DND-41 (cell line): ENCODE data around the gene RPTN.

Source experiments
- ATAC-seq: fragments of 200-7000 bp; cut with Tn5 transposase; 3 replicates; pipeline ENCODE4 v1.9.1; 2021; ENCODE audit warnings: low read depth; ENCODE audit not compliant: insufficient read depth
- DNase-seq: peaks from one replicate; pipeline ENCODE4 v3.0.0-alpha.2; 2020
- H2AFZ ChIP-seq: 2 replicates; pipeline ENCODE4 v1.6.0; 2012; ENCODE audit warnings: low read depth, low read length
- H3K27ac ChIP-seq: 2 replicates; pipeline ENCODE4 v1.5.1; 2012; ENCODE audit warnings: low read length, inconsistent platforms
- H3K27me3 ChIP-seq: fragments of 200-600 bp; sonication (generic); 2 replicates; pipeline ENCODE4 v1.6.0; 2012; ENCODE audit warnings: low read length, mild to moderate bottlenecking, inconsistent platforms; ENCODE audit not compliant: insufficient read depth, poor library complexity
- H3K36me3 ChIP-seq: 2 replicates; pipeline ENCODE4 v1.5.1; 2012; ENCODE audit warnings: low read length, inconsistent platforms; ENCODE audit not compliant: insufficient read depth
- H3K4me1 ChIP-seq: 2 replicates; pipeline ENCODE4 v1.5.1; 2012; ENCODE audit warnings: mild to moderate bottlenecking, low read length; ENCODE audit not compliant: insufficient read depth
- H3K4me2 ChIP-seq: 2 replicates; pipeline ENCODE4 v1.6.0; 2012; ENCODE audit warnings: mild to moderate bottlenecking, moderate library complexity, low read length, inconsistent platforms; ENCODE audit not compliant: insufficient read depth
- H3K4me3 ChIP-seq, 2 experiments: fragments of 200-600 bp in 1 of 2; shearing (Covaris generic) in 1 of 2; 2 replicates each; pipeline ENCODE4 v1.5.1; 2012 to 2016; ENCODE audit warnings: inconsistent platforms in 2 of 2, low read length in 2 of 2, mild to moderate bottlenecking in 2 of 2, low read depth in 1 of 2, moderate library complexity in 1 of 2
- H3K79me2 ChIP-seq: 2 replicates; pipeline ENCODE4 v1.6.0; 2012; ENCODE audit warnings: low read length, inconsistent platforms; ENCODE audit not compliant: insufficient read depth
- H3K9ac ChIP-seq: 2 replicates; pipeline ENCODE4 v1.6.0; 2012; ENCODE audit warnings: low read depth, mild to moderate bottlenecking, inconsistent platforms, low read length, moderate library complexity
- H3K9me3 ChIP-seq: 2 replicates; pipeline ENCODE4 v1.5.1; 2012; ENCODE audit warnings: low read length, moderate library complexity, mild to moderate bottlenecking, inconsistent platforms; ENCODE audit not compliant: insufficient read depth, severe bottlenecking
- H4K20me1 ChIP-seq: 2 replicates; pipeline ENCODE4 v1.6.0; 2012; ENCODE audit warnings: low read length; ENCODE audit not compliant: insufficient read depth
- EZH2 ChIP-seq: IDR thresholded peaks from 3 replicates; pipeline ENCODE4 v1.6.1; 2012; ENCODE audit warnings: borderline replicate concordance, low read depth, mild to moderate bottlenecking, moderate library complexity, low read length, inconsistent platforms; ENCODE audit not compliant: severe bottlenecking
- TF ChIP-seq, protein P1 (sequence below): IDR thresholded peaks from 2 replicates; pipeline ENCODE4 v1.5.1; 2012; ENCODE audit warnings: borderline replicate concordance, low read length, moderate library complexity, mild to moderate bottlenecking; ENCODE audit not compliant: poor library complexity, severe bottlenecking; ENCODE audit errors: extremely low read depth

RPTN gene, protein sequence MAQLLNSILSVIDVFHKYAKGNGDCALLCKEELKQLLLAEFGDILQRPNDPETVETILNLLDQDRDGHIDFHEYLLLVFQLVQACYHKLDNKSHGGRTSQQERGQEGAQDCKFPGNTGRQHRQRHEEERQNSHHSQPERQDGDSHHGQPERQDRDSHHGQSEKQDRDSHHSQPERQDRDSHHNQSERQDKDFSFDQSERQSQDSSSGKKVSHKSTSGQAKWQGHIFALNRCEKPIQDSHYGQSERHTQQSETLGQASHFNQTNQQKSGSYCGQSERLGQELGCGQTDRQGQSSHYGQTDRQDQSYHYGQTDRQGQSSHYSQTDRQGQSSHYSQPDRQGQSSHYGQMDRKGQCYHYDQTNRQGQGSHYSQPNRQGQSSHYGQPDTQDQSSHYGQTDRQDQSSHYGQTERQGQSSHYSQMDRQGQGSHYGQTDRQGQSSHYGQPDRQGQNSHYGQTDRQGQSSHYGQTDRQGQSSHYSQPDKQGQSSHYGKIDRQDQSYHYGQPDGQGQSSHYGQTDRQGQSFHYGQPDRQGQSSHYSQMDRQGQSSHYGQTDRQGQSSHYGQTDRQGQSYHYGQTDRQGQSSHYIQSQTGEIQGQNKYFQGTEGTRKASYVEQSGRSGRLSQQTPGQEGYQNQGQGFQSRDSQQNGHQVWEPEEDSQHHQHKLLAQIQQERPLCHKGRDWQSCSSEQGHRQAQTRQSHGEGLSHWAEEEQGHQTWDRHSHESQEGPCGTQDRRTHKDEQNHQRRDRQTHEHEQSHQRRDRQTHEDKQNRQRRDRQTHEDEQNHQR

DNA sequence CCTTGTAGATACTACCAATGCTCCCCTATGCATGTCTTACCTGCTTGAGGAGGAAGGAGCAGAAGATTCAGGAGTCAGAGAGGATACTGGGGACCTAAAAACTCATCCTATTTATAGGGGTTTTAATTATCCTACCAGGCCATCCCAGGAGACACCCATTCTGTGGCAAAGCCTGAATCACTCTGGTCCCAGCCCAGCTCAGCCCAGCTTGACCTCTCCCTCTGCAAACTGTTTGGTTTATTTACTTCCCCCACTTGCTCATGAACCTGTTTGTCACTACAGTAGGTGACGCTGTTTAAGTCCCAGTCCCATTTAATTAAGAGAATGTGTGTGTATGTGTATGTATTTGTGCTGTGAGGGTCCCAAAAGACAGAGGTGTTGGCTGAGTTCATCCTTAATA, at the start of gene RPTN:
RPTN (minus strand) TSS at position 85 of the 400 bp plus-strand sequence. CDS start 1,339 bp downstream, outside the sequence.
- Histone ChIP-seq H3K4me2 (no peak within 1 kb of the TSS), H3K4me1 (no peaks in the 10 kb centered on the region), H3K27ac (no peak within 1 kb of the TSS), H3K4me3 (no peak within 1 kb of the TSS), H3K36me3 (no peaks in the 10 kb centered on the region), H4K20me1 (no peaks in the 10 kb centered on the region), H3K79me2 (no peaks in the 10 kb centered on the region), H2AFZ (no peak within 1 kb of the TSS), H3K9me3 (no peaks in the 10 kb centered on the region), H3K9ac (no peak within 1 kb of the TSS), H3K27me3 (peaks cover 3% of the 10 kb centered on the region)
- no peak for ATAC-seq
- TF ChIP-seq, protein P1, sequence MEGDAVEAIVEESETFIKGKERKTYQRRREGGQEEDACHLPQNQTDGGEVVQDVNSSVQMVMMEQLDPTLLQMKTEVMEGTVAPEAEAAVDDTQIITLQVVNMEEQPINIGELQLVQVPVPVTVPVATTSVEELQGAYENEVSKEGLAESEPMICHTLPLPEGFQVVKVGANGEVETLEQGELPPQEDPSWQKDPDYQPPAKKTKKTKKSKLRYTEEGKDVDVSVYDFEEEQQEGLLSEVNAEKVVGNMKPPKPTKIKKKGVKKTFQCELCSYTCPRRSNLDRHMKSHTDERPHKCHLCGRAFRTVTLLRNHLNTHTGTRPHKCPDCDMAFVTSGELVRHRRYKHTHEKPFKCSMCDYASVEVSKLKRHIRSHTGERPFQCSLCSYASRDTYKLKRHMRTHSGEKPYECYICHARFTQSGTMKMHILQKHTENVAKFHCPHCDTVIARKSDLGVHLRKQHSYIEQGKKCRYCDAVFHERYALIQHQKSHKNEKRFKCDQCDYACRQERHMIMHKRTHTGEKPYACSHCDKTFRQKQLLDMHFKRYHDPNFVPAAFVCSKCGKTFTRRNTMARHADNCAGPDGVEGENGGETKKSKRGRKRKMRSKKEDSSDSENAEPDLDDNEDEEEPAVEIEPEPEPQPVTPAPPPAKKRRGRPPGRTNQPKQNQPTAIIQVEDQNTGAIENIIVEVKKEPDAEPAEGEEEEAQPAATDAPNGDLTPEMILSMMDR, result no peak
- no peak for DNase-seq

DNA sequence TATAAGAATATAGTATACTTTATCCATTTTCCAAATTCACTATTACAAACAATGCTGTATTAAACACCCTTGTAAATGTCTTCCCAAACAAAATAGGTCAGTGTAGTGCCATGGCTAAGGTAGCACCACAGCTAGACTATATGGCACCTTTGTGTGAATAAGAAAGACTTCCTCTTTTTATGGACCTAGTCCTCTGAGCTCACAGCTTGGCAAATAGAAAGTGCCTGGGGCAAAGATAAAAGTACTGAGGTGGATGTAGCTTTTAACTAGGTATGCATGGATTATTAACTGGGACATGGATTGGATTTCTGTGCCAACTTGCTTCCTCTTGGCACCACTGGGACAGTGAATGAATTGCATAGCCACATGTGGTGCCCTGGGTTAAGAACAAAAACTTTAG, 40.0 kb upstream of the RPTN start:
- Histone ChIP-seq H3K27me3 (no peaks in the 10 kb centered on the region), H3K4me1 (no peaks in the 10 kb centered on the region), H3K9ac (no peak overlapping the region), H3K27ac (no peak overlapping the region), H3K79me2 (no peaks in the 10 kb centered on the region), H3K4me3 (no peak overlapping the region), H3K36me3 (no peaks in the 10 kb centered on the region), H3K4me2 (no peak overlapping the region), H2AFZ (no peak overlapping the region), H3K9me3 (no peaks in the 10 kb centered on the region), H4K20me1 (no peaks in the 10 kb centered on the region)
- ATAC-seq, result no peak
- DNase-seq, result no peak
- no peak for TF ChIP-seq EZH2
- TF ChIP-seq, protein P1, result no peak

DNA sequence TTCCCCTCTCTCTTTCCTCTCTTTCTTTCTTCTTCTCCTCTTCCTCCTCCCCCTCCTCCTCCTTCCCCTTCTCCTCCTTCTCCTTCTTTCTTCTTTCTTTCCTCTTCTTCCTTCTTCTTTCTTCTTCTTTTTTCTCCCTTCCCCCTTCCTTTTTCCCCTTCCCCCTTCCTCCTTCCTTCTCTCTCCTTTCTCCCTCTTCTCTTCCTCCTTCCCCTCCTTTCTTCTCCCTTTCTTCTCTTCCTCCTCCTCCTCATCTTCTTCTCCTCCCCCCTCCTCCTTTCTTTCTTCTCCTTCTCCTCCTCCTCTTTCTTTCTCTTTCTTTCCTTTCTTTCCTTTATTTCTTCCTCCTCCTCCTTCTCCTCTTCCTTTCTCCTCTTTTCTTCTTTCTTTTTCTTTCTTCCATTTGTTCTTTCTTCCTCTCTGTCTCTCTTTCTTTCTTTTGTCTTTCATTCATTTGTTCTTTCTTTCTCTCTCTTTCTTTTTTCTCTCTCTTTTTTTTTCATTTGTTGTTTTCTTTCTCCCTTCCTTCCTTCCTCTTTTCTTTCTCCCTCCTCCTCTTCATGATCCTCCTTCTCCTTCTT, 38.4 kb upstream of the RPTN start:
- H2AFZ ChIP-seq, result no peak overlapping the region
- H3K4me2 ChIP-seq, result no peak overlapping the region
- no peaks in the 10 kb centered on the region for H4K20me1 ChIP-seq
- H3K4me1 ChIP-seq, result no peaks in the 10 kb centered on the region
- no peaks in the 10 kb centered on the region for H3K9me3 ChIP-seq
- no peak for DNase-seq
- H3K4me3 ChIP-seq, result no peak overlapping the region
- ATAC-seq, result no peak
- no peaks in the 10 kb centered on the region for H3K79me2 ChIP-seq
- H3K36me3 ChIP-seq, result no peaks in the 10 kb centered on the region
- TF ChIP-seq, protein P1, result no peak
- no peak for TF ChIP-seq EZH2
- H3K27me3 ChIP-seq, result no peaks in the 10 kb centered on the region
- H3K27ac ChIP-seq, result no peak overlapping the region
- H3K9ac ChIP-seq, result no peak overlapping the region
